T-cell (primary cell): ENCODE results near the gene CAB39. TPM values are rescaled to one million over a fixed set of nuclear protein-coding genes. Genes with fewer than 3 reads are reported as not detected.

Source experiments
- ATAC-seq, 4 experiments: fragments of 200-7000 bp in 3 of 4; fragments of 150-1000 bp in 1 of 4; cut with Tn5 transposase; replicated peaks in 1 of 4; 1 replicate in 3 of 4; 2 replicates in 1 of 4; pipeline ENCODE4 v1.10.0; 2021; ENCODE audit warnings: moderate library complexity in 3 of 4, mild to moderate bottlenecking in 2 of 4, moderate number of reproducible peaks in 1 of 4
- CTCF ChIA-PET, 2 donors: fragments of 300-600 bp; sonication (Branson Sonifier 250); formaldehyde crosslinking; loops; one replicate each; lab custom pipeline; 2022; ENCODE audit warnings: antibody characterized with exemption in 2 of 2; lab: Charles Lee
- POLR2A ChIA-PET, 2 donors: fragments of 300-600 bp; sonication (Branson Sonifier 250); formaldehyde crosslinking; loops; one replicate each; lab custom pipeline; 2022; ENCODE audit warnings: antibody characterized with exemption in 2 of 2; lab: Charles Lee
- DNase-seq, 35 experiments: peaks; one replicate each; pipeline versions ENCODE4 v3.0.0 to v3.0.0-alpha.2; 2013 to 2023
- H3K27ac ChIP-seq: one replicate; pipeline ENCODE4 v1.5.1; 2013; ENCODE audit warnings: low read length
- H3K27me3 ChIP-seq, 2 experiments: replicated peaks in 1 of 2; 1 replicate in 1 of 2; 2 replicates in 1 of 2; pipeline versions ENCODE4 v1.6.1 to v1.7.0; 2013; ENCODE audit warnings: low read length in 1 of 2, mixed read lengths in 1 of 2; ENCODE audit not compliant: control insufficient read depth in 2 of 2, insufficient read depth in 2 of 2; ENCODE audit errors: extremely low read depth in 1 of 2
- H3K36me3 ChIP-seq, 2 donors: 1 replicate in 1 of 2; 2 replicates in 1 of 2; pipeline versions ENCODE4 v1.6.1 to v1.7.0; 2013; ENCODE audit warnings: low read length in 1 of 2; ENCODE audit not compliant: control insufficient read depth in 2 of 2, insufficient read depth in 1 of 2; ENCODE audit errors: extremely low read depth in 1 of 2
- H3K4me1 ChIP-seq, 2 experiments: 1 replicate in 1 of 2; 2 replicates in 1 of 2; pipeline versions ENCODE4 v1.6.1 to v1.7.0; 2013; ENCODE audit warnings: low read length in 2 of 2, mixed read lengths in 1 of 2; ENCODE audit not compliant: insufficient read depth in 2 of 2, control insufficient read depth in 1 of 2; ENCODE audit errors: extremely low read depth in 1 of 2
- H3K4me3 ChIP-seq, 2 donors: 1 replicate in 1 of 2; 2 replicates in 1 of 2; pipeline versions ENCODE4 v1.5.1 to v1.7.0; 2013; ENCODE audit warnings: mild to moderate bottlenecking in 2 of 2, low read length in 1 of 2, moderate library complexity in 1 of 2; ENCODE audit not compliant: control insufficient read depth in 1 of 2; ENCODE audit errors: extremely low read depth in 1 of 2
- H3K9me3 ChIP-seq: 2 replicates; pipeline ENCODE4 v1.7.0; 2013
- H3K27ac Mint-ChIP-seq, 2 donors: one replicate each; pipeline ENCODE4 v1.8.0; 2020 to 2021; ENCODE audit warnings: mild to moderate bottlenecking in 2 of 2, mixed read lengths in 2 of 2
- H3K27me3 Mint-ChIP-seq, 2 donors: one replicate each; pipeline ENCODE4 v1.8.0; 2021 to 2022; ENCODE audit warnings: mixed read lengths in 2 of 2
- H3K36me3 Mint-ChIP-seq: one replicate; pipeline ENCODE4 v1.8.0; 2021; ENCODE audit warnings: mixed read lengths
- H3K4me1 Mint-ChIP-seq, 3 donors: one replicate each; pipeline ENCODE4 v1.8.0; 2020 to 2022; ENCODE audit warnings: mixed read lengths in 3 of 3, mild to moderate bottlenecking in 1 of 3
- H3K4me3 Mint-ChIP-seq, 3 donors: one replicate each; pipeline ENCODE4 v1.8.0; 2020 to 2022; ENCODE audit warnings: mild to moderate bottlenecking in 3 of 3, mixed read lengths in 3 of 3, moderate library complexity in 3 of 3
- H3K9me3 Mint-ChIP-seq, 3 donors: one replicate each; pipeline ENCODE4 v1.8.0; 2020 to 2022; ENCODE audit warnings: mixed read lengths in 3 of 3
- WGBS: methylation state at CpG from one replicate; pipeline ENCODE4 v1.1.5; 2013; ENCODE audit warnings: missing lambda C conversion rate; ENCODE audit not compliant: insufficient coverage; 5-methylcytosine and 5-hydroxymethylcytosine counted together
- total RNA-seq, 35 experiments: library from RNA in 6 of 35; stranded (reverse) in 6 of 35; fragments of 120-200 nt in 1 of 35; gene quantifications; one replicate each; pipeline versions ENCODE4 v1.2.1 to v1.2.4 and lab custom pipeline; 2013 to 2026

CAB39 gene
- total RNA-seq (100 to 1,000 TPM in 1 of 5 donors, 10 to 100 TPM in 4; 91.7 to 102 (median 96.7) TPM), total RNA-seq (lab: John Stamatoyannopoulos, UW) (130 to 448 (median 230) reads per million in 29 experiments)
- total RNA-seq (2013): 120 TPM

- ChIA-PET CTCF (interaction anchor here (0.5 to 2.2 kb wide), 9 partner anchors 10 to 86 kb away, joined by 3 to 27 read pairs (median 4); no protein-coding TSS in a partner anchor), POLR2A (interaction anchor here in 1 of 2 donors (0.6 kb wide), 1 partner anchor 12 kb away, joined by 10 read pairs; no protein-coding TSS in a partner anchor)
- under 1% methylated on average over 110 of the region's 110 CpGs for WGBS
- Mint-ChIP-seq H3K4me3 (peak within 1 kb of the TSS; percentile 91 to 99 (median 96)), H3K27me3 (no peaks in the 10 kb centered on the region), H3K4me1 (peaks cover 40 to 50% (median 48%) of the 10 kb centered on the region in 3 donors), H3K9me3 (no peaks in the 10 kb centered on the region), H3K27ac (peak within 1 kb of the TSS; percentile 95 to 98), H3K36me3 (peaks cover 11% of the 10 kb centered on the region)
- H3K4me1 ChIP-seq: peaks cover 27% of the 10 kb centered on the region in 2 experiments
- peak within 1 kb of the TSS; percentile 76 for H3K27ac ChIP-seq
- H3K27me3 ChIP-seq: no peaks in the 10 kb centered on the region
- ATAC-seq: peak; percentile 84 to 89 (median 87)
- H3K36me3 ChIP-seq: no peaks in the 10 kb centered on the region
- H3K9me3 ChIP-seq: no peaks in the 10 kb centered on the region
- DNase-seq: peak; percentile 74 to 96 (median 84)
- peak within 1 kb of the TSS; percentile 84 to 95 for H3K4me3 ChIP-seq
Measured at GRCh38 chr2:230712443-230713330, at the start of gene CAB39. TSS of gene CAB39 (plus strand) at chr2:230712842. CDS start at chr2:230760002, 47,160 bp downstream.

DNA sequence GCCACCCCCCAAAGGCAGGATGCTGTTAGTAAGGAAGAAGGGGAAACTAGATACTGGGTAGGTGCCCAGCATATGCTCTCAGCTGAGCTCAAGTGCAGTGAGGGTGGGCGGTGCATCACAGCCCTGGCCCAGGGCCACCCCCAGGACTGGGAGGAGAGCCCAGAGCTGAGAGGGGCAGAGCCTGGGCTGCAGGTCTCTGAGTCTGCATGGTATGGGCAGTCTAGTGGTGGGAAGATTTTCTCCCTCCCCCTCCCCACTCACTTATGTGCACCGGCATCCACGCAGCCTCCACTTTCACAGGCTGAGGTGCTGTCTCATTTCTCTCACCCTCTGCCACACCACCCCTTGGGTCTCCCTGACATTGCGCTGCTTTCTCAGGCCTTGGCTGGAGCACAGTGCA is 48.5 kb upstream of the CAB39 start:
- Histone ChIP-seq H3K36me3 (no peaks in the 10 kb centered on the region), H3K27me3 (no peaks in the 10 kb centered on the region), H3K27ac (peak overlapping the region; percentile 48), H3K4me1 (peaks cover 46 to 99% of the 10 kb centered on the region in 2 experiments), H3K9me3 (no peaks in the 10 kb centered on the region), H3K4me3 (no peak overlapping the region)
- Mint-ChIP-seq H3K9me3 (no peaks in the 10 kb centered on the region), H3K4me3 (peak overlapping the region in 1 of 3 donors; percentile 71), H3K4me1 (peaks cover 92 to 95% (median 93%) of the 10 kb centered on the region in 3 donors), H3K27me3 (no peaks in the 10 kb centered on the region), H3K27ac (peak overlapping the region; percentile 85 to 93), H3K36me3 (no peaks in the 10 kb centered on the region)
- WGBS: 50% methylated on average over 1 of the region's 4 CpGs
- CTCF ChIA-PET: interaction anchor here (0.6 kb wide), 2 partner anchors 12 to 63 kb away, joined by 3 to 4 read pairs; no protein-coding TSS in a partner anchor
- DNase-seq (peak in 1 of 35 experiments; percentile 14), ATAC-seq (no peak)
- POLR2A ChIA-PET: interaction anchor here in 1 of 2 donors (0.5 to 0.6 kb wide), 3 partner anchors 32 to 442 kb away, joined by 3 to 6 read pairs (median 3); no protein-coding TSS in a partner anchor

DNA sequence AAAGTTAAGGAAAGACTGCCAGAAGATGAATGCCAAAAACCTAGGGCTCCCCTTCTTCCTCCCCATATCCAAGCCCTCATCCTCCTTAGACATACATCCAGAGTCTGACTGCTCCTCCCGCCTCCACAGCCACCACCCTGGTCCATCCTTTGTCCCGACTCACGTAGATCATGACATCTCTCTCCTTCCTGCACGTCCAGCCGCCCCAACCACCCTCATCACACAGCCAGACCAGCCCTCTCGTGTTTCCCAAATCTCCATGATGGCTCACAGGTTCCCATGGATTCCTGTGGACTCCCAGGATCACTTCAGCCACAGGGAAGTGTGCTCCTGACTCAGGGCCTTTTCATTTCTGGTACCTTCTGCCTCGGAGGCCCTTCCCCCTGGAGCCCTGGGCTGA is 47.8 kb upstream of the CAB39 start:
- POLR2A ChIA-PET: no interaction called here
- Histone ChIP-seq H3K4me3 (no peak overlapping the region), H3K27me3 (no peaks in the 10 kb centered on the region), H3K27ac (peak overlapping the region; percentile 48), H3K36me3 (no peaks in the 10 kb centered on the region), H3K4me1 (peaks cover 41 to 98% of the 10 kb centered on the region in 2 experiments), H3K9me3 (no peaks in the 10 kb centered on the region)
- CTCF ChIA-PET: no interaction called here
- Mint-ChIP-seq H3K27ac (peak overlapping the region; percentile 85 to 93), H3K36me3 (no peaks in the 10 kb centered on the region), H3K27me3 (no peaks in the 10 kb centered on the region), H3K9me3 (no peaks in the 10 kb centered on the region), H3K4me1 (peaks cover 87 to 93% (median 93%) of the 10 kb centered on the region in 3 donors), H3K4me3 (peak overlapping the region in 1 of 3 donors; percentile 71)
- DNase-seq (no peak), ATAC-seq (no peak)
- 80% methylated on average over 7 of the region's 7 CpGs for WGBS

DNA sequence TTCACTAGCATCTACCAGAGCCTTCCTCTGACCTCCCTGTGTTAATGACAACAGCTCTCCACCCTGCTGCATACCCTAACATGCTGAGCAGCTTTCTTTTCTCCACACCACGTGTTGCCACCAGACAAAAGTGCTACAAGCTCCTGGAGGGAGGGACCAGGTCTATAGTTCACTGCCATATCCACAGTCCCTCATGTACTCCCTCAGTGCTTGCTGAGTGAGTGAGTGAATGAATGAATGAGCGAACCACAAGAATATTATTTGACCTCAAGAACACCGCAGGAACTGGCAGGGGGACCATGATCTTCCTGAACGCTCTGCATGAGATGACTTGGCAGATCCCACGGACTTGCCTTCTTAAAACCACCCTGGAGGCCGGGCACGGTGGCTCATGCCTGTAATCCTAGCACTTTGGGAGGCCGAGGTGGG is 47.4 kb upstream of the CAB39 start:
- no peaks in the 10 kb centered on the region for H3K9me3 ChIP-seq
- CTCF ChIA-PET: interaction anchor here in 1 of 2 donors (0.7 kb wide), 1 partner anchor 47 kb away, joined by 4 read pairs; the partner anchor contains the start of gene CAB39
- no peak overlapping the region for H3K4me3 ChIP-seq
- DNase-seq (no peak), ATAC-seq (no peak)
- POLR2A ChIA-PET: interaction anchor here in 1 of 2 donors (1.1 kb wide), 1 partner anchor 11 kb away, joined by 5 read pairs; no protein-coding TSS in a partner anchor
- H3K27ac ChIP-seq: no peak overlapping the region
- H3K4me1 ChIP-seq: peaks cover 37 to 94% of the 10 kb centered on the region in 2 experiments
- peak overlapping the region; percentile 85 to 93 for H3K27ac Mint-ChIP-seq
- no peaks in the 10 kb centered on the region for H3K27me3 Mint-ChIP-seq
- H3K9me3 Mint-ChIP-seq: no peaks in the 10 kb centered on the region
- H3K36me3 ChIP-seq: no peaks in the 10 kb centered on the region
- 40% methylated on average over 6 of the region's 8 CpGs for WGBS
- H3K4me1 Mint-ChIP-seq: peaks cover 84 to 93% (median 90%) of the 10 kb centered on the region in 3 donors
- H3K27me3 ChIP-seq: no peaks in the 10 kb centered on the region
- H3K36me3 Mint-ChIP-seq: no peaks in the 10 kb centered on the region
- H3K4me3 Mint-ChIP-seq: peak overlapping the region in 2 of 3 donors; percentile 1 to 71

DNA sequence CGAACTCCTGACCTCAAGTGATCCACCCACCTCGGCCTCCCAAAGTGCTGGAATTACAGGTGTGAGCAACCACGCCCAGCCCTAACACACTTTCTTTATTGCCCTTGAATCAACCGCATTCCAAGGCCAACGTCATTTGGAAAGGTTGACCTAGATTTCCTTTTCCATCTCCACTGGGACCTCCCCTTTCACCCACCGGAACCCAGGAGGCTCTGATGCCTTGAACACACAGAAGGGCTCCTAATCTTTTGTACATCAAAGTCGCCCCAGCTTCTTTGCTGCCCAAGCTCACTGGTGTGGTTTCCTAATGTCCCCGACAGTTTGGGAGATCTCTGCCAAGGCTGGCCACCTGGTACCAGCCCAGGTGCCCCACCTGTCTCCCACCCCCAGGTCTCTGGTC is 46.2 kb upstream of the CAB39 start:
- ChIA-PET CTCF (no interaction called here), POLR2A (interaction anchor here in 1 of 2 donors (1.1 kb wide), 1 partner anchor 10 kb away, joined by 5 read pairs; no protein-coding TSS in a partner anchor)
- ATAC-seq (no peak), DNase-seq (no peak)
- Mint-ChIP-seq H3K27ac (peak overlapping the region in 1 of 2 donors; percentile 63), H3K4me1 (peaks cover 80 to 90% (median 86%) of the 10 kb centered on the region in 3 donors), H3K27me3 (no peaks in the 10 kb centered on the region), H3K4me3 (peak overlapping the region in 1 of 3 donors; percentile 39), H3K36me3 (no peaks in the 10 kb centered on the region), H3K9me3 (no peaks in the 10 kb centered on the region)
- Histone ChIP-seq H3K27ac (no peak overlapping the region), H3K9me3 (no peaks in the 10 kb centered on the region), H3K4me1 (peaks cover 28 to 82% of the 10 kb centered on the region in 2 experiments), H3K27me3 (no peaks in the 10 kb centered on the region), H3K4me3 (no peak overlapping the region), H3K36me3 (no peaks in the 10 kb centered on the region)
- WGBS: 87% methylated on average over 4 of the region's 8 CpGs
